ENCODE data around the gene OSBP2.
A peak's percentile ranks its signal among the peaks of the same experiment; 100 is the strongest.

Gene OSBP2

DNA sequence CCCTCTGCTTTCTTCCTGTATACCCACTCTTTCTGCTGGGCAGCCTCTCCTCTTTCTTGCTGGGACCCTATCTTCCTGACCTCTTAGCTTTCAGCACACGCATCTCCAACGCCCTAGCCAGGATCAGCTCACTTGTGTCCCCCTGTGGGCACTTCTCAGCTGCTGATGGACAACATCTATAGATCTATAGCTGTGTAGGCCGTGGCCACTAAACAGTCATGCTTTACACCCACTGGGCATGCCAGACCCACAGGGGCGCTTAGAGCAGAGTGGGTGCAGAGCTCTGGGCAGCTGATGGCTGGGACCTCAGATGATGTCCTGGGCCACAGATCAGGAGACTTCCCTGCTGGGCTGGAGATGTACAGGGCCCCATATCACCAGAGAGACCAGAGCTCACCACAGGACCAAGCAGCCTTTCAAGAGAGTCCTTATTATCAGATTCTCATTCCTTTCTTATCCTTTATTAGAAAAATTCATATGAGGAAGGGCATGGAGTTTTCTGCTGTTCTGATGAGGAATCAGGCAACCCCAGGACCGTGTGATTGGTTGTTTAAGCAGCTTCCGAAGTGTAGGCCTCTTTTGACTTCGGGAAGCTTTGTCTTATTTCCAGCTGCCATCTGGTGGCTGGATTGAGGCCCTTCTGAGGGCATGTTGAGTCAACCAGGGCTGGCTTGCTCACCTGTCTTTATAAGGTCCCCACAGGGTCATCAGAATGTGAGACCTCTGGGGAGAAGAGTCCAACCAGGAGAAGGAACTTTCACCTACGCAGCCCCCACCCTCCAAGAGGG lies 60.5 kb downstream of the OSBP2 start:
- H3K9ac ChIP-seq (ENCODE audit: low read length): no peak overlapping the region
- no peaks in the 10 kb centered on the region for H3K9me2 ChIP-seq (ENCODE audit: low read depth, low read length)
- no peaks in the 10 kb centered on the region for H3K36me3 ChIP-seq (ENCODE audit: insufficient read depth, low read length)
- no peaks in the 10 kb centered on the region for H3K79me2 ChIP-seq (ENCODE audit: insufficient read depth, low read length)
- H3K27ac ChIP-seq (ENCODE audit: low read depth, low read length, poor library complexity, severe bottlenecking): no peak overlapping the region
- H3K4me3 ChIP-seq (ENCODE audit: low read depth, low read length, poor library complexity, severe bottlenecking): no peak overlapping the region
- no peak overlapping the region for H2AFZ ChIP-seq (ENCODE audit: low read length)
- H3K27me3 ChIP-seq (ENCODE audit: insufficient read depth, low read length): no peaks in the 10 kb centered on the region
- no peaks in the 10 kb centered on the region for H3K4me1 ChIP-seq (ENCODE audit: insufficient read depth, low read length, severe bottlenecking)
- no peaks in the 10 kb centered on the region for H3F3A ChIP-seq (ENCODE audit: insufficient read depth, low read length)
- H4K20me1 ChIP-seq (ENCODE audit: insufficient read depth, low read length): no peaks in the 10 kb centered on the region
- H3K4me2 ChIP-seq (ENCODE audit: low read length): no peak overlapping the region
- TF ChIP-seq EZH2 (IDR thresholded peaks at IDR 0.05; ENCODE audit: borderline replicate concordance, low read length): no peak
- TF ChIP-seq, protein P1, sequence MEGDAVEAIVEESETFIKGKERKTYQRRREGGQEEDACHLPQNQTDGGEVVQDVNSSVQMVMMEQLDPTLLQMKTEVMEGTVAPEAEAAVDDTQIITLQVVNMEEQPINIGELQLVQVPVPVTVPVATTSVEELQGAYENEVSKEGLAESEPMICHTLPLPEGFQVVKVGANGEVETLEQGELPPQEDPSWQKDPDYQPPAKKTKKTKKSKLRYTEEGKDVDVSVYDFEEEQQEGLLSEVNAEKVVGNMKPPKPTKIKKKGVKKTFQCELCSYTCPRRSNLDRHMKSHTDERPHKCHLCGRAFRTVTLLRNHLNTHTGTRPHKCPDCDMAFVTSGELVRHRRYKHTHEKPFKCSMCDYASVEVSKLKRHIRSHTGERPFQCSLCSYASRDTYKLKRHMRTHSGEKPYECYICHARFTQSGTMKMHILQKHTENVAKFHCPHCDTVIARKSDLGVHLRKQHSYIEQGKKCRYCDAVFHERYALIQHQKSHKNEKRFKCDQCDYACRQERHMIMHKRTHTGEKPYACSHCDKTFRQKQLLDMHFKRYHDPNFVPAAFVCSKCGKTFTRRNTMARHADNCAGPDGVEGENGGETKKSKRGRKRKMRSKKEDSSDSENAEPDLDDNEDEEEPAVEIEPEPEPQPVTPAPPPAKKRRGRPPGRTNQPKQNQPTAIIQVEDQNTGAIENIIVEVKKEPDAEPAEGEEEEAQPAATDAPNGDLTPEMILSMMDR (IDR thresholded peaks at IDR 0.05; ENCODE audit: low read length): peak; percentile 49
- no peaks in the 10 kb centered on the region for H3K9me3 ChIP-seq (ENCODE audit: low read length)

DNA sequence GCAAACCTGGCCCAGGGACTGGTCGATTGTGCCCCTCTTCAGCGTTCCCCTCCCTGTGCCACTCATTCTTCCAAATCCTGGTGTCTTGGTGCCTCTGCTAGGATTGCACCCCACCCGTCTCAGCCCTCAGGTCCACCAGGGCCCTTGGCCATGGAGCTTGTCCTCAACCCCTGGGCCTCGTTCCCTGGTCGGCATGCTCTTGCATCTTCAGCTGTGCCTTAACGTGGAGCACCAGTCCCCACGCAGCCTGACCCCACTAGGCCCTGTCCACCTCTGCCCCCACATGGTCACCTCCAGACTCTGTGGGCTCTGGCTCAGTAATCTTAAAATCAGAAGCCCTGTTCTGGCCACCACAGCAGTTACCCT lies 61.1 kb downstream of the OSBP2 start:
- Histone ChIP-seq H2AFZ (ENCODE audit: low read length) (no peak overlapping the region), H3K4me2 (ENCODE audit: low read length) (no peak overlapping the region)
- TF ChIP-seq, protein P1 (IDR thresholded peaks at IDR 0.05; ENCODE audit: low read length): no peak
- TF ChIP-seq EZH2 (IDR thresholded peaks at IDR 0.05; ENCODE audit: borderline replicate concordance, low read length): no peak

DNA sequence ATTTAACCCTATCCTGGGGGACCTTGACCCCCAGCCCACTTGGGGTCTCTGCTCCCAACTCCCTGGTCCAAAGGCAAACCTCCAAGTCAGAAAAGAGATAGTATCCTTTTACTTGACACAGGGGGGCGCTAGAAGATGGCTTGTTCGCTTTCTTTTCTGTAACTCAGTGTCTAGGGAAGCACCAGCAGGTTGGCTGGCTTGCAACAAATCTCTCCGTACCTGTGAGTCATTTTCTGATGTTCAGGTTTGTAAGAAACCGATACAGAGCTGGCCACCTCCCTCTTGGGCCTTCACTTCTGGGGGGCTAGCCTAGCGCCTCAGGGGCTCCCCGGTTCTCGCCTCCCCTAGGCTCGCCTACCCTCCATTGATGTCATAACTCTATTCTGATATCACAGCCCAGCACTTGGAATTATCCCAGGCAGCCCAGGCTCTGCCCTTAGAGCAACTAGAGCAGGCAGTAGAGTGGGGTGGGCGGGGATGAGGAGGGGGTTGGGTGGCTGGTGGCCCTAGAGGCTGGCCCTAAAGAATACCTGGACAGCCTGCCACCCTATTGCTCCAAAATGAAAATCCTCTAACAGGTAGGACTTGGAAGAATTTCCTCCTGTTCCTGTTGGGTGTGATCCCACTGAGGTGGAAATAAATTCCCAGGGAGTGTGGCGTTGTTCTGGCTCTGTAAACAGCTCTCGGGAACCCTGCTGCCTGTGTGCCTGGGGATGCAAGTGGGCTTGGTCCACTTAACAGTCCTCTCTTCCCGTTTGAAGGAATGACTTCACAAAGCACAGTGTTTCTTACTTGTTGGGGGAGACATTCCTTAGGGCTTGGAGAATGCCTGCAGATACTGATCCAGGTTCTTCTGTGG lies 69.4 kb downstream of the OSBP2 start:
- Histone ChIP-seq H3K4me3 (ENCODE audit: low read depth, low read length, poor library complexity, severe bottlenecking) (no peak overlapping the region), H2AFZ (ENCODE audit: low read length) (no peak overlapping the region), H3K27ac (ENCODE audit: low read depth, low read length, poor library complexity, severe bottlenecking) (no peak overlapping the region), H3K79me2 (ENCODE audit: insufficient read depth, low read length) (no peaks in the 10 kb centered on the region), H3K9ac (ENCODE audit: low read length) (no peak overlapping the region), H3F3A (ENCODE audit: insufficient read depth, low read length) (no peaks in the 10 kb centered on the region), H3K9me2 (ENCODE audit: low read depth, low read length) (no peaks in the 10 kb centered on the region), H3K9me3 (ENCODE audit: low read length) (no peaks in the 10 kb centered on the region), H3K4me1 (ENCODE audit: insufficient read depth, low read length, severe bottlenecking) (no peaks in the 10 kb centered on the region), H3K4me2 (ENCODE audit: low read length) (no peak overlapping the region), H3K36me3 (ENCODE audit: insufficient read depth, low read length) (no peaks in the 10 kb centered on the region), H4K20me1 (ENCODE audit: insufficient read depth, low read length) (no peaks in the 10 kb centered on the region), H3K27me3 (ENCODE audit: insufficient read depth, low read length) (no peaks in the 10 kb centered on the region)
- TF ChIP-seq, protein P1 (IDR thresholded peaks at IDR 0.05; ENCODE audit: low read length): peak; percentile 69
- no peak for TF ChIP-seq EZH2 (IDR thresholded peaks at IDR 0.05; ENCODE audit: borderline replicate concordance, low read length)

More for the DNA sequence above, 61.1 kb downstream of the OSBP2 start:
- H3K27ac ChIP-seq (ENCODE audit: low read depth, low read length, poor library complexity, severe bottlenecking): no peak overlapping the region
- H3F3A ChIP-seq (ENCODE audit: insufficient read depth, low read length): no peaks in the 10 kb centered on the region
- H3K36me3 ChIP-seq (ENCODE audit: insufficient read depth, low read length): no peaks in the 10 kb centered on the region
- no peaks in the 10 kb centered on the region for H3K79me2 ChIP-seq (ENCODE audit: insufficient read depth, low read length)
- no peaks in the 10 kb centered on the region for H3K4me1 ChIP-seq (ENCODE audit: insufficient read depth, low read length, severe bottlenecking)
- no peaks in the 10 kb centered on the region for H4K20me1 ChIP-seq (ENCODE audit: insufficient read depth, low read length)
- no peaks in the 10 kb centered on the region for H3K27me3 ChIP-seq (ENCODE audit: insufficient read depth, low read length)
- no peaks in the 10 kb centered on the region for H3K9me3 ChIP-seq (ENCODE audit: low read length)
- H3K4me3 ChIP-seq (ENCODE audit: low read depth, low read length, poor library complexity, severe bottlenecking): no peak overlapping the region
- H3K9me2 ChIP-seq (ENCODE audit: low read depth, low read length): no peaks in the 10 kb centered on the region
- no peak overlapping the region for H3K9ac ChIP-seq (ENCODE audit: low read length)

Data from OCI-LY1 (cell line).